ENCODE data around the gene TSPOAP1.

DNA sequence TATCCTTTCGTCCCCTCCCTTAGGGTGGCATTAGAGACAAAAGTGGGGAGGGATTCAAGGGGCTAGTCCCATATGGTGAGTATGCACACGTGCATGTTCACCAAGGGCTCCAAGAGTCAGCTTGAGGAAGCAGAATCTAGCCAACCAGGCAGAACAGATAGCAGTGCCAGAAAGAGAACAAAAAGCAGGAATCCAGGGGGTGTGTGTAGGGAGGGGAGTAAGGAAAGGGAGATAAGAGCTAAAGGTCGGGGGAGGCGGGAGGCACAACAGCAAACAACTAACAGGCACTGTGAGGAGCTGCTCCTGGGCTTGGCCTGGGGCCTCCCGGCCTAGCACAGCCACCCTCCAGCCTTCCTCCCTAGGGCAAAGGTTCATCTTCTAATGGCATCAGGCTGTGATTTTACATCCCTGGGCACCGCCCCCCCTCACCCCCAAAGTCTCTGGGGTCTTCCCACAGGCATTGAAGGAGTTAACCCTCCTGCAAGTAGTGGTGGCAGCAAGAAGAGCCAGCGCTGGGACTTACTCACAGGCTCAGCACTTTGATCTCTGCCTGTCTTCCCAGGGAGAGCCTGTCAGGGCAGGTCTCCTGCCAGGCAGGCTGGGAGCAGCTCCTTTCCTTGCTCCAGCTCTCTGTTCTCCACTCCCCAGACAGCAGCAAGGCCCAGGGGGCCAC lies 35.8 kb upstream of the TSPOAP1 start:
- TF ChIP-seq SMC3 (IDR thresholded peaks at IDR 0.05; ENCODE audit: borderline replicate concordance, low read length) (no peak), TCF12 (IDR thresholded peaks at IDR 0.05; ENCODE audit: low read depth, low read length) (no peak), EGR1 (IDR thresholded peaks at IDR 0.05; ENCODE audit: borderline replicate concordance in 1 of 2, low read depth in 2 of 2, low read length in 2 of 2) (no peak)
- TF ChIP-seq, protein P1, sequence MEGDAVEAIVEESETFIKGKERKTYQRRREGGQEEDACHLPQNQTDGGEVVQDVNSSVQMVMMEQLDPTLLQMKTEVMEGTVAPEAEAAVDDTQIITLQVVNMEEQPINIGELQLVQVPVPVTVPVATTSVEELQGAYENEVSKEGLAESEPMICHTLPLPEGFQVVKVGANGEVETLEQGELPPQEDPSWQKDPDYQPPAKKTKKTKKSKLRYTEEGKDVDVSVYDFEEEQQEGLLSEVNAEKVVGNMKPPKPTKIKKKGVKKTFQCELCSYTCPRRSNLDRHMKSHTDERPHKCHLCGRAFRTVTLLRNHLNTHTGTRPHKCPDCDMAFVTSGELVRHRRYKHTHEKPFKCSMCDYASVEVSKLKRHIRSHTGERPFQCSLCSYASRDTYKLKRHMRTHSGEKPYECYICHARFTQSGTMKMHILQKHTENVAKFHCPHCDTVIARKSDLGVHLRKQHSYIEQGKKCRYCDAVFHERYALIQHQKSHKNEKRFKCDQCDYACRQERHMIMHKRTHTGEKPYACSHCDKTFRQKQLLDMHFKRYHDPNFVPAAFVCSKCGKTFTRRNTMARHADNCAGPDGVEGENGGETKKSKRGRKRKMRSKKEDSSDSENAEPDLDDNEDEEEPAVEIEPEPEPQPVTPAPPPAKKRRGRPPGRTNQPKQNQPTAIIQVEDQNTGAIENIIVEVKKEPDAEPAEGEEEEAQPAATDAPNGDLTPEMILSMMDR (IDR thresholded peaks at IDR 0.05 in 2 of 3, conservative IDR thresholded peaks at IDR 0.05 in 1 of 3; ENCODE audit: control insufficient read depth in 2 of 3, extremely low read depth in 1 of 3, insufficient read depth in 1 of 3, low read depth in 3 of 3, low read length in 3 of 3), result no peak

Measured in GM12878 (cell line).